GM12872 (cell line): Measurements from ENCODE around the gene TBC1D16.

ENCODE experiments used
- TF ChIP-seq, protein P1 (sequence below): IDR thresholded peaks from 3 replicates; pipeline ENCODE4 v1.5.1; 2011; ENCODE audit warnings: low read depth, mild to moderate bottlenecking, low read length, moderate library complexity; ENCODE audit not compliant: insufficient read depth

Gene TBC1D16

DNA sequence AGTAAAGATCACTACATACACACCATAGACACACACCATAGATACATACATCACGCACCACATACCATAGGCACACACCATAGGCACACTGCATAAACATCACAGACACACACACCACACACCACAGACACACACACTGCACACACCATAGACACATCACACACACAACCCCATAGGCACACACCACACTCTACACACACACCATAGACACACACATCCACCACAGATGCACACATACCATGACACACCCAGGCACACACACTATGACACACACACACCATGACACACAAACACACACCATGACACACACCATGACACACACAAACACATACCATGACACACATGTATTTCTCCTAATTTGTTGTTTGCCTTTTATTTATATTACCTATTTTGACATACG lies 14.1 kb downstream of the TBC1D16 start:
- TF ChIP-seq, protein P1, sequence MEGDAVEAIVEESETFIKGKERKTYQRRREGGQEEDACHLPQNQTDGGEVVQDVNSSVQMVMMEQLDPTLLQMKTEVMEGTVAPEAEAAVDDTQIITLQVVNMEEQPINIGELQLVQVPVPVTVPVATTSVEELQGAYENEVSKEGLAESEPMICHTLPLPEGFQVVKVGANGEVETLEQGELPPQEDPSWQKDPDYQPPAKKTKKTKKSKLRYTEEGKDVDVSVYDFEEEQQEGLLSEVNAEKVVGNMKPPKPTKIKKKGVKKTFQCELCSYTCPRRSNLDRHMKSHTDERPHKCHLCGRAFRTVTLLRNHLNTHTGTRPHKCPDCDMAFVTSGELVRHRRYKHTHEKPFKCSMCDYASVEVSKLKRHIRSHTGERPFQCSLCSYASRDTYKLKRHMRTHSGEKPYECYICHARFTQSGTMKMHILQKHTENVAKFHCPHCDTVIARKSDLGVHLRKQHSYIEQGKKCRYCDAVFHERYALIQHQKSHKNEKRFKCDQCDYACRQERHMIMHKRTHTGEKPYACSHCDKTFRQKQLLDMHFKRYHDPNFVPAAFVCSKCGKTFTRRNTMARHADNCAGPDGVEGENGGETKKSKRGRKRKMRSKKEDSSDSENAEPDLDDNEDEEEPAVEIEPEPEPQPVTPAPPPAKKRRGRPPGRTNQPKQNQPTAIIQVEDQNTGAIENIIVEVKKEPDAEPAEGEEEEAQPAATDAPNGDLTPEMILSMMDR = no peak

DNA sequence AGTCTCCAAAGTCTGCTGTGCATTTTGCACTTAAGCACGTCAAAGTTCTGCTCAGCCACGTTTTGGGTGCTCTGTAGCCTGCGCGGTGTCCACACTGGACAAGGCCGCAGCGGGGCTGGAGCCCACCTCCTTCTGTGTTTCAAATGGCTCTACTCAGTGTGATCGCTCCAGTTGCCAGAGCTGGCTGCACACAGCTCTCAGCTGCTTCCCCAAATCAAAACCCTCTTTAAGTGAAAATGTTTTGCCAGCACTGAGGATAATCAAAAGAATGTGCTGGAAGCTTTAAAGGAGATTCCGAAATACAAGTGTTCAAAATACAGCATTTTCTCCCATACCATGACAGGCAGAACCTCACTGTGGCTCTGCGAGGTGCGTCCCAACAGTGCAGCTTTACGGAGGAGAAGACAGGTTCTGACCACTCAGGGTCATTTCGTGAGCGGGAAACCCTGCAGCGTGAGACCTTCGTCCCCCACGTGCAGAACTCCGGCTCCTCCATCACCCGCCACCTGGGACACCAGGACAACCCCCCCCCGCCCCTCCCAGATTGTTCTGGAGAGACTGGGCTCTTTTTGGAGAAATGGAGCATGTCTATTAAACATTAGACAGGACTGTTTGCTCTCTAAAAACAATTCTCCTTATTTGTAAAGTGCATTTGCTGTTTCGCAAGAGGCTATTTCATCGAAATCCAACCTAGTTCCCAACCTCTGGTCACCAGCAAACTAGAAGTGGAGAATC lies 16.6 kb downstream of the TBC1D16 start:
- TF ChIP-seq, protein P1 = no peak

DNA sequence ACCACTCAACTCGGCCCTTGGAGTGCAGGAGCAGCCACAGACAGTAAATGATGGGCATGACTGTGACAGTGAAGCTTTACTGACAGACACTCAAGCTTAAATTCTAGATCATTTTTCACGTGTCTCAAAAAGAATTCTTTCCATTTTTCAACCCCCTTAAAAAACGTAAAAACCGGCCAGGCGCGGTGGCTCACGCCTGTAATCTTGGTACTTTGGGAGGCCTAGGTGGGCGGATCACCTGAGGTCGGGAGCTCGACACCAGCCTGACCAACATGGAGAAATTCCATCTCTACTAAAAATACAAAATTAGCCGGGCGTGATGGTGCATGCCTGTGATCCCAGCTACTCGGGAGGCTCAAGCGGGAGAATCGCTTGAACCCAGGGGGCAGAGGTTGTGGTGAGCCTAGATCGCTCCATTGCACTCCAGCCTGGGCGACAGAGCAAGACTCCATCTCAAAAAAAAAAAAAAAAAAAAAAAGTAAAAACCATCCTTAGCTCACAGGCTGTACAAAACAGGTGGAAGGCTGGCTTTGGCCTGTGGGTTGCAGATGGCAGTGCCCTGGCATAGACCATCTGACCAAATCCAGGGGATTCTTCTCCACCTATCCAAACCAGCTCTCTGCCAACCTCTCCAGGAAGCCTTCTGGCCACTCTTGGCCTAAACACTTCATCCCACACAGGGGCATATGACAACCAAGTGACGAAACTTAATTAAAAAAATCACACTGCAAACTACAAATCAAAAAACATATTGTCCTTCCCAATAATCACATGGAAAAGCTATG lies 18.3 kb downstream of the TBC1D16 start:
- TF ChIP-seq, protein P1 = no peak

DNA sequence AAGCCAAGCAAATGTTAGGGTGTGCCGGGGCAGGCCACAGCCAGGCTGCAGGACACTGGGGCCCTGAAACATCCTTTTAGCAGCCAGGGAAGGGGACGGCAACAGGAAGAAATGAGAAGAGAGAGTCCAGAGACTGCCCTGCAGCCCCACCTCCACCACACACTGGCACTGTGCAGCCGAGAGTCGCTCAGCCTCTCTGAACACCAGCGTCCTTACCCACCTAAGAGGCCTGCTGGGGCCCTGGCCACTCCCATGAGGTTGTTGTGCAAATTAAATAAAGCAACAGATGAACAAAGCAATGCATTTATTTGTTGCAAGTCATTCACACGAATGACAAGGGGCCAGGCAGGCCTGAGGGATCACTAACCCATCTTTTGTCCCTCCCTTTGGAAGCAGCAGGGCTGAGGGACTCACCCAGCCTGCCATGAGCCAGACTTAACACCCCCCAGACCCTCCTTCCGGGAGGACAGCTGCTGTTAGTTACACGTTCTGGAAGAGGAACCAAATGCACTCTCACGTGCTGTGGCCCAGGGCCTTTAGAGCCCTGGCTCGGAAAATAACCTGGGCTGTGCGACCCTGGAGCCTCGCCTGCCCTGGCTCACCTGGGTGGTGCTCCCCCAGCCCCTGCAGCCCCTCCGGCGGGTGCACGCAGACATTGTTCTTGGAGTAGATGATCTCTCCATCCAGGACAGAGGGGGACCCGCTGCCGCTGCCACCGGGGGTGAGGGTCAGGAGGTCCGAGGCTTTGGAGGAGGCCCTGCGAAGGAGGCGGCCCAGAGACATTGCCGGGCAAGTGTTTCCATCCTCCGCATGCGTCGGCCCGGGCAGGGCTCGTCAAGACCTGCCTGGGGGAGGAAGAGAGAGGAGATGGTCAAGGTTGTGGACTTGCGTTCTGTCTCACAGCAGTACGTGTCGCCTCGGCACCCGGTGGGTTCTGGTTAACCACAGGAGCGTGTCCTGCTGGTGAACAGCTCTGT lies 22.6 kb downstream of the TBC1D16 start:
- TF ChIP-seq, protein P1 = no peak

DNA sequence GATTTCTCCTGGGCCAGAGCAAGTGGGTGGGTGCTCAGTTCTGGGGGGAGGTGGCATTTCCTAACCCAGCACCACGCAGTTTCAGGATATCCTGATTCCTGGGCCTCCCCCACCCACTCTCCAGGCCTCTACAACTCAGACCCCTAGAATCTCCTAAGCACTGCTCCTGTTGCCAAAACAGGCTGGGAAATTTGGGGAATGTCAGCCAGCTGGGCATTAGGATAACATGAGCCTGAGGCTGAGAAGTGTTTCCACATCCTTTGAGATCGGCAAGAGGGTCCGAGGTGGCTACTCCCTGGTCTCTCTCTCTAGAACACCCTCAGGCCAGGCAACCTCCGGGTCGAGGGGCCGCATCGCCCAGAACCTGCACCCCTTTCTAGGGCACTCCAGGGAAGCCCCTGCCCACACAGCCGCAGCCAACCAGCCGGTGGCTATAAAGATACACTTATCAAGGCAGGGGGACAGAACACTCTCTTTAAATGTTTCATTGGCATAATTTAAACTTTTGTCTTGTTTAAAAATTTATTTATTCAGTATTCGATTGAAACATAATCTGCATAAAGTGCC lies 23.6 kb downstream of the TBC1D16 start:
- TF ChIP-seq, protein P1 = no peak

DNA sequence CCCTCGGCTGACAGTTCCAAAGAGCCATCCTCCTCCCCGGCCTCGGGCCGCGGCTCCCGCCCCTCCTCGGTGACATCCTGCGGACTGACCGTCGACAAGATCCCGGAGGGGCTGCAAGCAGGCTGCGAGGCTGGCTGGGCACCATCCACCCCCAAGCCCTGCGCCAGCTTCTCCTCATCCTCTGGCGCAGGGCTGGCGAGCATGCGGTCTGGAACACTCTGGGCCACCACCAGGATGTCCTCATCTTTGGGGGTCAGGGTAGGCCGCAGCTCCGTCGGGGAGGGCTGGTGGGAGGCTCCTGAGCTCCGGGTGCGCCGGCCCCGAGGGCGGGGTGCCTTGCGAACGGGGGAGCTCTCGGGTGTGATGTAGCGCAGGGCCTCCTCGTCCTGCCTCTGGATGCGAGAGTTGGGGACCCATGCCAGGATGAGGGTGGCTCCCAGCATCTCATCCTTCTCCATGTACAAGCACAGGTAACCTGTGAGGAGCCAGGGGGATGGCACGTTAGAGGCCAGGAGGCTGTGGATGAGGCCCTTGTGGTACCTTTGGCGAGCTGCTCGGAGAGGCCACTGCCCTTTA lies 25.3 kb downstream of the TBC1D16 start:
- TF ChIP-seq, protein P1 = no peak
